ENCODE results near the gene NCAM1. TPM values are rescaled to one million over a fixed set of nuclear protein-coding genes. Genes with fewer than 3 reads are reported as not detected.

Gene NCAM1
- total RNA-seq, 3 donors from 2014 or later: 3.6 to 17.9 (median 6.1) TPM

- H3K27me3 ChIP-seq: no peaks in the 10 kb centered on the region
Measured at GRCh38 chr11:113082341-113082955, 121.2 kb downstream of the NCAM1 start.

GRCh38 chr11:113083571-113083970 lies 122.4 kb downstream of the NCAM1 start:
- no peak overlapping the region for H3K27ac ChIP-seq
- H3K9me3 ChIP-seq: no peaks in the 10 kb centered on the region
- no peak for DNase-seq (ENCODE audit: low spot score in 2 of 2)
- TF ChIP-seq POLR2A (IDR thresholded peaks at IDR 0.05) (no peak), POLR2AphosphoS5 (IDR thresholded peaks at IDR 0.05) (no peak), CTCF (IDR thresholded peaks at IDR 0.05) (no peak)
- no peaks in the 10 kb centered on the region for H3K27me3 ChIP-seq
- no peaks in the 10 kb centered on the region for H3K36me3 ChIP-seq
- no peak overlapping the region for H3K4me3 ChIP-seq
- intact Hi-C loops (cut with DNase I; ENCODE audit: low total_unique reads): no loop called here
- H3K4me1 ChIP-seq: no peaks in the 10 kb centered on the region

More at GRCh38 chr11:113082341-113082955, 121.2 kb downstream of the NCAM1 start:
- no peaks in the 10 kb centered on the region for H3K4me1 ChIP-seq
- intact Hi-C loops (cut with DNase I; ENCODE audit: low total_unique reads): no loop called here
- no peak for DNase-seq (ENCODE audit: low spot score in 2 of 2)
- no peaks in the 10 kb centered on the region for H3K36me3 ChIP-seq
- H3K4me3 ChIP-seq: no peak overlapping the region
- TF ChIP-seq POLR2AphosphoS5 (IDR thresholded peaks at IDR 0.05) (no peak), POLR2A (IDR thresholded peaks at IDR 0.05) (no peak), CTCF (IDR thresholded peaks at IDR 0.05) (no peak)
- no peaks in the 10 kb centered on the region for H3K9me3 ChIP-seq
- H3K27ac ChIP-seq: no peak overlapping the region

- no peak overlapping the region for H3K27ac ChIP-seq
- no peaks in the 10 kb centered on the region for H3K27me3 ChIP-seq
- DNase-seq (ENCODE audit: low spot score in 2 of 2): no peak
- H3K9me3 ChIP-seq: no peaks in the 10 kb centered on the region
- intact Hi-C loops (cut with DNase I; ENCODE audit: low total_unique reads): no loop called here
- H3K4me1 ChIP-seq: no peaks in the 10 kb centered on the region
- H3K4me3 ChIP-seq: no peak overlapping the region
- TF ChIP-seq POLR2AphosphoS5 (IDR thresholded peaks at IDR 0.05) (no peak), POLR2A (IDR thresholded peaks at IDR 0.05) (no peak), CTCF (IDR thresholded peaks at IDR 0.05) (no peak)
- no peaks in the 10 kb centered on the region for H3K36me3 ChIP-seq
Measured at GRCh38 chr11:113084297-113084696, 123.1 kb downstream of the NCAM1 start.

GRCh38 chr11:113085446-113085845 lies 124.2 kb downstream of the NCAM1 start:
- H3K4me1 ChIP-seq: no peaks in the 10 kb centered on the region
- H3K4me3 ChIP-seq: no peak overlapping the region
- H3K9me3 ChIP-seq: no peaks in the 10 kb centered on the region
- no peaks in the 10 kb centered on the region for H3K36me3 ChIP-seq
- no peaks in the 10 kb centered on the region for H3K27me3 ChIP-seq
- intact Hi-C loops (cut with DNase I; ENCODE audit: low total_unique reads): no loop called here
- no peak overlapping the region for H3K27ac ChIP-seq
- TF ChIP-seq POLR2A (IDR thresholded peaks at IDR 0.05) (no peak), CTCF (IDR thresholded peaks at IDR 0.05) (no peak), POLR2AphosphoS5 (IDR thresholded peaks at IDR 0.05) (no peak)
- DNase-seq (ENCODE audit: low spot score in 2 of 2): no peak

GRCh38 chr11:113087706-113088105 lies 126.5 kb downstream of the NCAM1 start:
- Histone ChIP-seq H3K36me3 (no peaks in the 10 kb centered on the region), H3K4me1 (no peaks in the 10 kb centered on the region), H3K27me3 (no peaks in the 10 kb centered on the region), H3K27ac (no peak overlapping the region), H3K9me3 (no peaks in the 10 kb centered on the region), H3K4me3 (no peak overlapping the region)
- intact Hi-C loops (cut with DNase I; ENCODE audit: low total_unique reads): no loop called here
- DNase-seq (ENCODE audit: low spot score in 2 of 2): no peak
- TF ChIP-seq POLR2A (IDR thresholded peaks at IDR 0.05) (no peak), POLR2AphosphoS5 (IDR thresholded peaks at IDR 0.05) (no peak), CTCF (IDR thresholded peaks at IDR 0.05) (no peak)
